Subcutaneous adipose tissue (tissue), 4 donors: ENCODE measurements around the gene LRMDA. TPM values are rescaled to one million over a fixed set of nuclear protein-coding genes. Genes with fewer than 3 reads are reported as not detected.

Source experiments
- CTCF ChIP-seq: fragments of 450-650 bp; IDR thresholded peaks from one replicate; pipeline ENCODE4 v1.5.1; 2016; ENCODE audit warnings: low read depth, mild to moderate bottlenecking, control low read depth, antibody characterized with exemption, moderate library complexity
- total RNA-seq, 4 donors: library from RNA; depleted of rRNA; stranded (reverse); fragments of >200 nt; gene quantifications; one replicate each; pipeline ENCODE4 v1.1.0, GENCODE V29; 2016

Gene LRMDA
- total RNA-seq, 4 donors from 2014 or later, result 17.4 to 92.1 (median 22.8) TPM

- TF ChIP-seq CTCF, result no peak
Measured at GRCh38 chr10:76284351-76284750, 852.9 kb downstream of the LRMDA start.

- TF ChIP-seq CTCF, result no peak
Measured at GRCh38 chr10:76285012-76285411, 853.6 kb downstream of the LRMDA start.

GRCh38 chr10:76285515-76285914 is 854.1 kb downstream of the LRMDA start:
- no peak for TF ChIP-seq CTCF

GRCh38 chr10:76286536-76286935 is 855.1 kb downstream of the LRMDA start:
- no peak for TF ChIP-seq CTCF

- no peak for TF ChIP-seq CTCF
Measured at GRCh38 chr10:76287856-76288255, 856.4 kb downstream of the LRMDA start.

GRCh38 chr10:76291175-76291574 is 859.8 kb downstream of the LRMDA start:
- TF ChIP-seq CTCF, result no peak

GRCh38 chr10:76291885-76292284 is 860.5 kb downstream of the LRMDA start:
- TF ChIP-seq CTCF, result no peak

- no peak for TF ChIP-seq CTCF
Measured at GRCh38 chr10:76296957-76297356, 865.5 kb downstream of the LRMDA start.
